ENCODE results near the gene CASP10.
A peak's percentile ranks its signal among the peaks of the same experiment; 100 is the strongest.
"Not testable (repeated sequence)": the region's sequence is repeated elsewhere in the genome, so short reads cannot be mapped to it uniquely, and the experiment has no call there.

CASP10 gene

DNA sequence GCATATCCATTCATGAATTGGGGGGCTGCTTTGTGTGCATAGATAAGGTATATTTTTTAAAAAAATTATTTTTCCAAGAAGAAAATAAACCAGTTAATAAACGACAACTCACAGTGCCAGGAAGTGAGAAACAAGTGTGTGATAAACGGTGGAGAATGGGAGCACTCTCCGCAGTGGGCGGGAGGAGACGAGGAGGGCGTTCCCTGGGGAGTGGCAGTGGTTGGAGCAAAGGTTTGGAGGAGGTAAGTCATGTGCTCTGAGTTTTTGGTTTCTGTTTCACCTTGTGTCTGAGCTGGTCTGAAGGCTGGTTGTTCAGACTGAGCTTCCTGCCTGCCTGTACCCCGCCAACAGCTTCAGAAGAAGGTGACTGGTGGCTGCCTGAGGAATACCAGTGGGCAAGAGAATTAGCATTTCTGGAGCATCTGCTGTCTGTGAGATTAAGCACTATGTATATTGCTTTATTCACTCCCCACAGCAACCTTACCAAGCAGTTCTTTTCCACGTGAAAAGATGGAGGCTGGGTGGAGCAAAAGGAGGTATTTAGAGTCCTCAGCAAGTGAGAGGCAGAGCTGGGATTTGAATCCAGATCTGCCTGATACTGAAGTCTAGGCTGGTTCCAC lies 50.4 kb downstream of the CASP10 start:
- DNase-seq (ENCODE audit: low read depth) = peak; percentile 70

DNA sequence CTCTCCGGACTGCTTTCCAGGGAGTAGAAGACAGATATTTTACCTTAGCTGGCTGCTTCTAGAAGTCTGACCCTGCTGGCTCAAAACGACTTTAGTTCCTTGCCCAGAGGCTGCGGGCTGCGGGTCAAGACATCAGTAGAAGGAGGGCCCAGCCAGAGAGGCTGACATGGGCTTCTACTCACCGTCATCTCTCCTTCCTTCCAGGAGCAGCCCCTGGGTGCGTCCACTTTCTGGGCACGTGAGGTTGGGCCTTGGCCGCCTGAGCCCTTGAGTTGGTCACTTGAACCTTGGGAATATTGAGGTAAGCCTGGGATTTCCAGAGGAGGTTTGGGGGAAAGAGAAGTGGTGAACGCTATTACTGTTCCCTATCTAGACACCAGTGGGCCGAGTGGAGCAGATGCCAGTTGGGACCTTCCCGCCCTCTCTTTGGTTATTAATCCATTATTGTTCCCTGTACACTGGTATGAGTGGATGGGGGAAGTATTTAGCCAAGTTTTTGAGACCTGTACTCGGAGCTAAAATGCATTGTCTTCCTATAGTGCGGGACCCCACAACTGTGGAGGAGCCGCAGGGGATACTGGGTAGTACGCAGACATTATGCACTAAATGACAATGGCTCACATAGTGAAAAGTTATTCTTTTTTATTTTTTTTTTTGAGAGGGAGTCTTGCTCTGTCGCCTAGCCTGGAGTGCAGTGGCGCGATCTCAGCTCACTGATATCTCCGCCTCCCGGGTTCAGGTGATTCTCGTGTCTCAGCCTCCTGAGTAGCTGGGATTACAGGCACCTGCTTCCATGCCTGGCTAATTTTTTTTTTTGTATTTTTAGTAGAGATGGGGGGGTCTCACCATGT lies 51.1 kb downstream of the CASP10 start:
- no peak for DNase-seq (ENCODE audit: low read depth)

DNA sequence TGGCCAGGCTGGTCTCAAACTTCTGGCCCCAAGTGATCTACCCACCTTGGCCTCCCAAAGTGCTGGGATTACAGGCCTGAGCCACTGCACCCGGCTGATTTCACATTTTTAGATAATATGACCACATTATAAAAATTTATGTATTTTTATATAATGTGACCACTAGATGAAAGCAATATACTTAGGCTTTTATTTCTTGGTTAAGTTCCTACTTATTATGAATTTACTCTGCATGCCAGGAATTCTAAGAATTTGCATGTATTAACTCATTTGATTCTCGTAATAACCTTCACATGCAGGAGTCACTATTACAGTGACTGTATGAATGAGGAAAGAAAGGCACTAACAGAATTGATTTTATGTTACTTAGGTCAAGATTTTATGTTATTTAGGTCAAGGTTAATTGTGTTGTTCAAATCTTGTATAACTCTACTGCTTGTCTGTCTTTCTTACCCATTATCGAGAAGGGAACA lies 51.8 kb downstream of the CASP10 start:
- no peak for DNase-seq (ENCODE audit: low read depth)

DNA sequence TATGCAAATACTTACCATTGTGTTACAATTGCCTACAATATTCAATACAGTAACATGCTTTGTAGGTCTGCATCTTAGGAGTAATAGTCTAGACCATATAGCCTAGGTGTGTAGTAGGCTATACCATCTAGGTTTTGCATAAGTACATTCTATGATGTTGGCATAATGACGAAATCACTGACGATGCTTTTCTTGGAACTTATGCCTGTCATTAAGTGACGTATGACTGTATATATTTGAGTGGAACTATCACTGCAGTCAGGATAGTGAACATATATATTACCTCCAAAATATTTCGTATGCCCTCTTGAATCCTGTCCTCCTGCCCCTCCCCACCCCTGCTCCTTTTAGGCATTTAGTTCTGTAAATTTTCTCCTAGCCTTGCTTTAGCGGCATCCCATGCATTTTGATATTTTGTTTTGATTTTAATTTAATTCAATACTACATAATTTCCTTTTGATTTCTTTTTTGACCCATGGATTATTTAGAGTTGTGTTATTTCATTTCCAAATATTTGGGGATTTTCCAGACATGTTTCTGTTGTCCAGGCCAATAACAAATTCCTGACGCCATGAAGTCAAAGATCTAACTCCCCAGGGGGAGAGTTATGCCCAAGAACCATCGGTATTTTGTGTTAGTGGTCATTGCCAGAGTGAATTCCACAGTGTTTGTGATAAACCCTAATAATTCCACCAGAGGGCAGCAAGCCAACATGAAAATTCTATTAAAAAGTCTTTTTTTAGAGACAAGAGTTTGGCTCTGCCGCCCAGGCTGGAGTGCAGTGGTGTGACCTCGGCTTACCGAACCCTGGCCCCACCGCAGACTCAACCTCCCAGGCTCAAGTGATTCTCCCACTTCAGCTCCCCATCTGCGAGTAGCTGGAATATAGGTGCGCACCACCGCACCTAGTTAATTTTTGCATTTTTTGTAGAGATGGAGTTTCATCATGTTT lies 53.2 kb downstream of the CASP10 start:
- no peak for DNase-seq (ENCODE audit: low read depth)

DNA sequence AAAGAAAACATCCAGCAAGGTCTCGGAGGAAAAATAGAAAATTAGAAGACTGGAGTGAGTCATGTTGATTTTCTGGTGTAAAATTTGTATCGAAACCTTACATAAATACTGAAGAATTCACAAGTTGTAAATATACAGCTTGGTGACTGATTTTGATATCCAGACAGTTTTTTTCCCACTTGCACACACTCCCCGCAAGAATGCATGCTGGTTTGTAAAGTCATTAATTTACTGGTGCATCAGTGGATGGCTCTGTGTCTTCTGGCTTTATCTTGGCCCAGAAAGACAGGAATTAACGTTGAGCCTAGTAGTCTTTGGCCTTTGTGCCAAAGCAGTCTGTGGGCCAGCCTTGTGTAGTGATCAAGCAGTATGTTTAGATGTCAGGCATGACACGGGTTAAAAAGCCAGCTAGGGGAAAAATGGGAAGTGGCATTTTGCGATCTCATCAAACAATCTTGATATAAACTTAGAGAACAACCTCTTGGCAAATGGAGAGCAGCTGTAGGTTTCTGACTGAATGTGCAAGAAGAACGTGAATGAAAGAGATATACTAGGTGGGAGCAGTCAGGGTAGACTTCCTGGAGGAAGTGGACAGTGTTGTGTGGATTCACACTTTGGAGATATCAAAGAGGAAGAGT lies 54.7 kb downstream of the CASP10 start:
- no peak for DNase-seq (ENCODE audit: low read depth)

DNA sequence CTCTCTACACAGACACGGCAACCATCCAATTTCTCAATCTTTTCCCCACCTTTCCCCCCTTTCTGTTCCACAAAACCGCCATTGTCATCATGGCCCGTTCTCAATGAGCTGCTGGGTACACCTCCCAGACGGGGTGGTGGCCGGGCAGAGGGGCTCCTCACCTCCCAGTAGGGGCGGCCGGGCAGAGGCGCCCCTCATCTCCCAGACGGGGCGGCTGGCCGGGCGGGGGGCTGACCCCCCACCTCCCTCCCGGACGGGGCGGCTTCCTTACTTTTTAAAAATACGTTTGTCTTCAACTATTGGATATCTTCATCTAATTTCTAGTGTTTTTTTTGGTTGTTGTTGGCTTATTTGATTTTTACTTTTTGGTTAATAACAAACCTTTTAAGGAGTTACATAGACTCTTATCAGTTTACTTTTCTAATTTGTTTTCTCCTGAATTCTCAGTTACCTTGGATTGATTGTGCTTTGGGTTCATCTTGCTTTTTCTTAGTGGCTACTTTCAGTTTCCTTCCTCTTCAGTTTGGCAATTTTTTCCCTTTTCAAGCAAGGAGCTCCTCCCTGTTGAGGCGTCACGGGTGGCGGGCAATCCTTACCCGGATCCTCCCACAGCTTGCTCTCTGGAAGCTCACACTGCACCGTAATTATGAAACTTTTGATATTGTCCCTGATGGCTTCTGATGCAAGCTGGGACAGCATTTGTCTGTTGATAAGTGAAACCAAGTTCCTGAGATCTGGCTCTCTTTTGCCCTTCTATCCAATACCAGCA lies 56.4 kb downstream of the CASP10 start:
- DNase-seq (ENCODE audit: low read depth) = not testable (repeated sequence)

DNA sequence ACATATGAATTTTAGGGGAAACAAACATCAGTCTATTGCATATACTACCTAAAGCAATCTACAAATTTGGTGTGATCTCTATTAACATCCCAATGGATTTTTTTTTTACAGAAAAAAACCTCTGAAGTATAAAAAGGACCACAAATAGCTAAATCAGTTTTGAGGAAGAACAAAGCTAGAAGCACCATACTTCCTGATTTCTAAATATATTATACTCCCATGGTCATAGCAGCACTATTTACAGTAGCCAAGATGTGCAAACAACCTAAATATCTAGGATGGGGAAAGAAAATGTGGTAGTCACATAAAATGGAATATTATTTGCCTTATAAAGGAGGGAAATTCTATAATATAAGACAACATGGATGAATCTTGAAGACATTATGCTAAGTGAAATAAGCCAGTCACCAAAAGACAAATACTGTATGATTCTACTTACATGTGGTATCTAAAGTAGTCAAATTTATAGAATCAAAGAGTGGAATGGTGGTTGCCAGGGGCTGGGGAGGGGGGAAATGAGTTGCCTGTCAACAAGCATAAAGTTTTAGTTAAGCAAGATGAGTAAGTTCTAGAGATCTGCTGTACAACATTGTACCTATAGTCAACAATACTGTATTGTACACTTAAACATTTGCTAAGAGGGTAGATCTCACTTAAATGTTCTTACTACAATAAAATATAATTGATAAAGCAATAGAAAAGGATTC lies 59.8 kb downstream of the CASP10 start:
- no peak for DNase-seq (ENCODE audit: low read depth)

DNA sequence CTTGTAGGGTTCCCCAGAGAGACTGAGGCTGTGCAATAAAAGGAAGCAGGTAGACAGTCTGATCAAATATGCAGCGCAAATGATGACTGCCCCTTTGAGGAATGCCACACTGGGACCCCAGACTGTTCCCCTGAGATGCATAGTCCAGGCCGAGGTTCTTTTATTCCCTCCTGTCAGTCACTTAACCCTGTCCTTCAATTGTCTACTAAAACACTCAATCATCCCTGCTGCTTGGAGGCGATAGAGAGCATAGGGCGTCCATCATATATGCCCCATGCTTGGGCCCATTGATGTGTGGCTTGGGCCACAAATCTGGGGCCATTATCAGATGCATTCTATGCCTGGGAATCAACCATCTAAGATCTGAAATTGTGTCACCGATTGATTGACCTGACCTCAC lies 61.9 kb downstream of the CASP10 start:
- no peak for DNase-seq (ENCODE audit: low read depth)

DNA sequence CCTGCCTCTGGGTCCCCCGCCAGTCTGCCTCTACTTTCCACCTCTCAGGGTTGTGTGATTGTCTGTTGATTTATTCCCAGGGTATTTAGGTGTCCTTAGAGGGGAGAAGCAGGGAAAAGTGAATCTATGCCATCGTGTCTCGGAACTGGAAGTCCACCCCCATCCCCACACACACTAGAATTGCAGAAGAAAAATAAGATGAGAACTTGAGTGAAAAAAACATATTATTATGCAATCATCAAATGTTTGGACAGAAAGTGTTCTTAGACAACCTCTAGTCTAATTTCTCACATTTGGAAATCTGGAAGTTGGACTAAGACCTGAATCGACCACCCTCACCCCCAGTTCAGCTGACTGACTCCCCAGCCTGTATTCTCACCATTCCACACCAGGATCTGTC lies 63.3 kb downstream of the CASP10 start:
- DNase-seq (ENCODE audit: low read depth) = no peak

DNA sequence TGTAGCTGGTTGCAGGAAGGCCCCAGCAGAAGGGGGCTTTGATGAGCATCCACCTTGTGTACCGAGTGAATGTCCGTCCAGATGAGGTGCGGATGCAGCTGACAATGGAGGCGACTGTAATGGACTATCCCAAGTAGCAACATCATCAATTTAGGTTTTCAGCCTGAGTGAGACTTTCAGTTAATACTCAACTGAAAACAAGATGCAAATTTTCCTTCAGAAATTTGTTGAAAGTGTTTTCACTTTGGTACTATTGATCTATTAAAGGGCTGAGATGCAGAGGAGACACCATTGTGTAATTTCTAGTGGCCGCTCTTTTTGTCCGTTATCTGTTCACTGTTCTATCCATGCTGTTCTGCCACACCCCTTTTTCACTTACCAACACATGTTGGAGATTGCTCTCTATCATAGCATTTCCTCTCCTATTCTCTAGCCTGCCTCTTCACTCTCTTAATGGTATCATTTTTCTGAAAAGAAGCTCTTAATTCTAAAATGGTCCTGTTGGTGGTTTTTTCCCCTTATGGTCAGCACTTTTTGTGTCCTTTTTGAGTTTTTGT lies 65.4 kb downstream of the CASP10 start:
- no peak for DNase-seq (ENCODE audit: low read depth)

DNA sequence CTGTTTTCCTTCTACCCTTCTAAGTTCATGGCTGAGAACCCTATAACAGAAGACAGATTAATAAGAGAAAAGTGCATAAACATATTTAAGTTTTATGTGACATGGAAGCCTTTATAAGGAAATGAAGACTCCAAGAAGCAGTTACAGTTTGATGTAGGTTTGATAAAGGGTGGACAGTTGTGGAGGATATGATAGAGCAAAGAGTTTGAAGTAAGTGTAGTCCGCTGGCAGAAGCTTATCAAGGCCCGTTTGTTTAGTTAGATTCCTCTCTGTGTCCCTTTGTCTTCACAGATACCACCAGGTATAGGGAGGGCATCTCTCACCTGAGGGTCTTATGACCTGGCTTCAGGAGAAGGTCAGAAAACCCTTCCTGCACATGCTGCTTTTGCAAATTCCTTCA lies 66.9 kb downstream of the CASP10 start:
- no peak for DNase-seq (ENCODE audit: low read depth)

DNA sequence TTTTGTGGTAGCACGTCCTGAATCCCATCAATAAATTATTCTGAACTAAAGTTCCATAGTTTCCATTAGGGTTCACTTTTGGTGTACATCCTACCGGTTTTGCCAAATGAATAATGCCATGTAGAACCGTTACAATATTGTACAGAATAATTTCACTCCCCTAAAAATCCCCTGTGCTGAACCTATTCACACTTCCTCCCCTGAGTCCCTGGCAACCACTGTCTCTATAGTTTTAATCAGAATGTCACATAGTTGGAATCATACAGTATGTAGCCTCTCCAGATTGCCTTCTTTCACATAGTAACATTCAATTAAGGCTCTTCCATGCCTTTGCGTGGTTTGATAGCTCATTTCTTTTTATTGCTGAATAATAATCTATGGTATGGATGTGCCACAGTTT lies 67.8 kb downstream of the CASP10 start:
- no peak for DNase-seq (ENCODE audit: low read depth)

DNA sequence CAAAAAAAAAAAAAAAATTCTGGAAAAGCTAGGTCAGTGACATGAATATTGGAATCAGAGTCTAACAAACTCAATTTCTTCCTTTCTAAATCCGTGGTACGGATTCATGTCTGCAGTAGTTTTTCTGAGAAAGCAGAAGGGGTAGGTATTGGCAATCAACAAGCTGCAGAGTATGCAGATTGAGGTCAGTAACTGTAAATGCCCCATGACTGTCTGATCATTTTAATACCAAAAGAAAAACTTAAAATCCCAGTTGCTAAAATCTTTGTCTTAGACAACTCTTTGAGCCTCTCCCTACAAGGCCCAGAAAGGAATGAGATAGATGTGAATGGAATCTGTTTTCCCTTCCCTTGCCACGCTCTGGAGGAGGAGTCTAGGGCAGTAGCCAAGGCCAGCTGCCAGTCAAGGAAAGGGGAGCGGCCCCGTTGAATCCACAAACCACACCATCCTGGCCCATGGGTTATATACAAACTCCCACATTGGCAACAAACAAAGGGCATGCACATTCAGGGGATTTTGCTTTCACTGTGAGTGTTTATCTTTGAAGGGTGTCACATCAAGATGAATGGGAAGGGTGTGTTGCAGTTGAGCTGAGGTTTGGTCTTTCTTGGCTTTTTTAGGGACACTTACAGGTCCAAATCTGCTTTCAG lies 71.3 kb downstream of the CASP10 start:
- DNase-seq (ENCODE audit: low read depth) = no peak

DNA sequence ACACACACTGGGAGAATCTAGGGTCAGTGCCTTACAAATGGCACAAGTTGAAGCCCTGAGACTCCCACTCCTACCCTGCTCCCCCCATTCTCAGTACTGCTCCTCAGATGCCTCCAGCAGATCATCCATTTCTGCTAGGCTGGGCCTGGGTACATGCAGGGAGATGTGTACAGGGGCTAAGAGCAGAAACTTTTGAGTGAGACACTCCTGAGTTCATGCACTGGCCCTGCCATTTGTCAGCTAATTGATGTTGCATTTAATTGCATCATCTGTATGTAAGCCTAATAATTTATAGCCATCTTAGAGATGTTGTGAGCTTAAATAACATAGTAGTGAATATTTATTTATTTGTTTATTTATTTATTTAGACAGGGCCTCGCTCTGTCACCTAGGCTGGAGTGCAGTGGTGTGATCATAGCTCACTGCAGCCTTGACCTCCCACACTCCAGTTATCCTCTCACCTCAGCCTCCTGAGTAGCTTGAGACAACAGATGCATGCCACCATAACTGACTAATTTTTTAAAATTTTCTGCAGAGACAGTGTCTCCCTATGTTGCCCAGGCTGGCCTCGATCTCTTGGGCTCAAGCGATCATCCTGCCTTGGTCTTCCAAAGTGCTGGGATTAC lies 72.6 kb downstream of the CASP10 start:
- no peak for DNase-seq (ENCODE audit: low read depth)

DNA sequence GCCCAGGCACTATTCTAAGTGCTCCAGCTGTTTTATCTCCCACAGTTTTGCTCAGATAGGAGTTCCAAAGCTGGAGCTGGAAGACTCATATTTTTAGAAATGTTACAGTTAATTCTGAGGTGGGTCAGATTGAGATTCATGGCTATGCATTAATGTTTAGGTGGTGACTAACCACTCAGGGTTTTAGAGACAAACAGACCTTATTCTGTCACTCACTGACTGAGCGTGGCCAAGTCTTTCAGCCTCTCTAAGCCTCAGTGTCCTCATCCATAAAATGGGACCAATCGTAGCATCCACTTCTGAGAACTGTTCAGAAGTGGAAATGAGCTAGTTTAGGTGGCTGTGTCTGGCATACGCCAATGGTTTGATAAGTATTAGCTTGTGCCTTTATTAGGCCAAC lies 73.1 kb downstream of the CASP10 start:
- DNase-seq (ENCODE audit: low read depth) = no peak

DNA sequence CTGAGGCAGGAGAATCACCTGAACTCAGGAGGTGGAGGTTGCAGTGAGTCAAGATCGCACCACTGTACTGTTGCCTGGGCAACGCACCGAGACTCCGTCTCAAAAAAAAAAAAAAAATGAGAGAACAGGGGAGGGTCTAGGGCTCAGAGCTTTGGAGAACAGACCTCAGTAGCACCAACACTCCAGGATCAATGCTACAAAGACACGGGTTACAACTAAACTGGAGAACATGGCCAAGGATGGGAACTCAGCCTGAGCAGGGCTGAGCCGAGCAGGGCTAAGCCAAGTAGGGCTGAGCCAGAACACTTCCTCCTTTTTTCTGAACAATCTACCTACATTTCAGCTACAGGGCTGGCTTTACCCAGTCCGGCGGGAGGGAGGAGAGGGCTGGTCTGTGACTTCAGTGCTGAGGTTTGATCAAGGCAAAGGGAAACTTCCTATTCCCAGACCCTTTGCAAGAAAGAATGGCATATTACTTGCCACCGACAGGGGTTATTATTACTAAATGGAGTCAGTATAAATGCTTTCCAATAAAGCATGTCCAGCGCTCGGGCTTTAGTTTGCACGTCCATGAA lies 74.5 kb downstream of the CASP10 start:
- no peak for DNase-seq (ENCODE audit: low read depth)

DNA sequence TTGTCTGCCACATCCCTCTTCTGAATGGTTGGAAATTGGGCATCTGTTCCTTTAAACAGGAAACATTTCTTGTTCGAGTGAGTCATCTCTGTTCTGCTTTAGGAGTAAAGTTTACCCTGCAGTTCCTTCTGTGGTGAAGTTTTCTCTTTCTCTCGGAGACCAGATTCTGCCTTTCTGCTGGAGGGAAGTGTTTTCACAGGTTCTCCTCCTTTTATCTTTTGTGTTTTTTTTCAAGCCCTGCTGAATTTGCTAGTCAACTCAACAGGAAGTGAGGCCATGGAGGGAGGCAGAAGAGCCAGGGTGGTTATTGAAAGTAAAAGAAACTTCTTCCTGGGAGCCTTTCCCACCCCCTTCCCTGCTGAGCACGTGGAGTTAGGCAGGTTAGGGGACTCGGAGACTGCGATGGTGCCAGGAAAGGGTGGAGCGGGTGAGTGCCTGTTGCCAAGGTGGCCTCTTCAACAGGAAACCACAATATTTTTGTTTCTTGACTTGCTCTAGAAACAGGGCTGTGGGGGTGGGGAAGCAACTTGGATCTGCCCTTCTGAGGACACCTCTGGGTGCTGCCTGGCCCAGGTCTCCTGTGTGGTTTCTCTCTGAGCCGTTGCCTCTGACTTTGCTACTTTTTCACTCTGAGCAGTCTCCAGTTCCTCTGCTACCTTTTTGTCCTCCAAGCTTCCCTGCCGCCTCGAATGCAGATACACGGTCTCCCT lies 75.2 kb downstream of the CASP10 start:
- DNase-seq (ENCODE audit: low read depth) = peak; percentile 86
